ENCODE measurements around the gene KCNN3.

Gene KCNN3

GRCh38 chr1:154779551-154780189 lies 90.4 kb downstream of the KCNN3 start:
- H3K27ac ChIP-seq, result no peak overlapping the region
- no peak for TF ChIP-seq CTCF (IDR thresholded peaks at IDR 0.05)
- no peak for TF ChIP-seq ZFX (IDR thresholded peaks at IDR 0.05; ENCODE audit: borderline replicate concordance)

DNA sequence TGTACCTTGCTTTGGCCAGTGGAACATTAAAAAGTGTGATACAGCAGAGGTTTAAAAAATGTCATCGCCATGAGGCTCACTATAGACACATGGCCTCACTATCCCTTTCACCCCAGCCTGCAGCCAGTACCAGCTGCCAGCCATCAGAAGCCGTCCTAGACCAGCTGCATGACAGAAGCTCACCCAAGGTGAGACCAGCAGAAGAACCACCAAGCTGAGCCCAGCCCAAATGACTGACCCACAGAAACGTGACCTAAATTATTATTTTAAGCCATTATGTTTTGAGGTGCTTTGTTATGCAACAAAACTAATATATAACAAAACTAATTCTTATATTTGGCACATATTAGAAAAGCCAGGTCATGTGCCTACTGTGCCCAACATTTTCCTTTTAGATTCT lies 91.1 kb downstream of the KCNN3 start:
- H3K27ac ChIP-seq, result no peak overlapping the region
- TF ChIP-seq ZFX (IDR thresholded peaks at IDR 0.05; ENCODE audit: borderline replicate concordance), result no peak
- no peak for TF ChIP-seq CTCF (IDR thresholded peaks at IDR 0.05)

DNA sequence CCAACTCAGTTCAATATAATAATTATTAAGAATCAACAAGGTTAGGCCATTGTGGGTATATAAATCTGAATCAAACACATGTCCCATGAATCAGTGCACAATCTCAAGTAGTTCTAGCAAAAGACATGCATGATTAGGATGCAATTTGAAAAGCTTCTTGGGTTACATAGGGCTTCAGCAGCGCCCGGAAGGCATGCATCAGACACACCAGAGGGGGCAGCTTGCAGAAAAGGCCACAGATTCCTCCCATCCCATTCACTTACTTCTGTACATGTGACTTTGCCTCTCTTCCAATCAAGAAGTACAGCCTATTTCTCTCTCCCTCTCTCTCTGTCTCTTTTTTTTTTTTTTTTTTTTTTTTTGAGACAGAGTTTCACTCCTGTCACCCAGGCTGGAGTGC lies 91.8 kb downstream of the KCNN3 start:
- H3K27ac ChIP-seq, result no peak overlapping the region
- TF ChIP-seq ZFX (IDR thresholded peaks at IDR 0.05; ENCODE audit: borderline replicate concordance) (no peak), CTCF (IDR thresholded peaks at IDR 0.05) (no peak)

DNA sequence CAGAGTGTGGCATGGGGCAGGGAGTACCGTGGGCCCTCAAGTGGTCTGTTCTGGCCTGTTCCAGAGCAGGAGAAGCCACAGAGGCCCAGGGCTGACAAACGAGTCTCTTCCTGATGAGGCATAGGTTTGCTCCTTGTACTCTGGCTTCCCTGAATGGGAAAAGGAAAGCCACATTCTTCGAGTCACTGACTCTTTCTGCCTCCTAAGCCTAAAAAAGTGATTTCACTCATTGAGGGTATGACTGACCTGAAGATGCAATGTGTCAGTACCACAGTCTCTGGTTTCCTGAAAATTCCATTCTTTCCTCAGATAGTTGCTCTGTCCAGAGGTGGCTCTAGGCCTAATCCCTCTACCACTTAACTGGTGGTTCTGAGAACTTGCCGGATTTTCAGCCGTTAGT lies 92.3 kb downstream of the KCNN3 start:
- H3K27ac ChIP-seq, result no peak overlapping the region
- TF ChIP-seq ZFX (IDR thresholded peaks at IDR 0.05; ENCODE audit: borderline replicate concordance) (no peak), CTCF (IDR thresholded peaks at IDR 0.05) (no peak)

GRCh38 chr1:154777154-154777553 lies 92.9 kb downstream of the KCNN3 start:
- H3K27ac ChIP-seq, result no peak overlapping the region
- no peak for TF ChIP-seq ZFX (IDR thresholded peaks at IDR 0.05; ENCODE audit: borderline replicate concordance)
- TF ChIP-seq CTCF (IDR thresholded peaks at IDR 0.05), result no peak

DNA sequence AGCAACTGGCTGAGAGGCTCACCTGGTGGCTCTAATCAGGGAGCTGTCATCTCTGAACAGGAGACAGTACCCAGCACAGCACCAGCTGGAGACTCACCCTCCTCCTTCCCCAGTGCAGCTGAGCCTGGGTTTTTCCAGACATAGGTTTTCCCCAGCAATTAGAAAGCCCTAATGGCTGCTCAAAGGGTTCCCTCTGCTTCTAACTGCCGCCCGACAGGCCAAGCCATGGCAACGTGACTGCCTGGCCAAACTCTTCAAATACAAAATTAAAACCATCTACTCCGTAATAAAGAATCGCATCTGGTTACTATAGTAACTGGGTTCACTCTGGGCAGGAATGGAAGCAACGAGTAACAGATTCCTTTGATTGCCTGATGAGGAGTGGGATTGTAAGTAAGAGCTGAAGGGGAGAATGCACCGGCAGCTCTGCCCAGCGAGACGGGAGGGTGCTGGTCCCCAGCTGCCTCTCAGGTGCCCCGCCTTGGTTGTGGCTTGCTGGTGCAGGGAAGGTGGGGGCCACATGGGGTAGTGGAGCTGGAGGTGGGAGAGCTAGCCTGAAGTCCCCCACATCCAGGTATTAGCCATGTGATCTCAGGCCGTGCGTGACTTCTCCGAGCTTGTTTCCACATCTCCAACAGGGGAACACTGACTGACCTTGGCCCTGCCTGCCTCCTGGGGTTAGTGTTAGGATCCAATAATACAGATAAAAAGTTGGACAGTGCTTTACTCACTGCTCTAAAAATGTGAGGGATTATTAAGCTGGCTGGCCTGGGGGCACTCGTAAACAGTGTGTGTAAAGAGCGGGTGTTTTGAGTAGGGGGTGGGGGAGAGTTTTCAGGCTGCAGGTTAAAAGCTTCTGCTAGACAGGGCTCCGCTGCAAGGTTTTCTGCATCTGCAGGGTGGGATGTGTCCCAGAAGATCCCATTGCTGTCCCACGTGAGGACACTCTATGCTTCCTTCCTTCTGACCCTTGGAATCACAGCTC lies 94.2 kb downstream of the KCNN3 start:
- TF ChIP-seq ZFX (IDR thresholded peaks at IDR 0.05; ENCODE audit: borderline replicate concordance) (no peak), CTCF (IDR thresholded peaks at IDR 0.05) (no peak)
- H3K27ac ChIP-seq, result no peak overlapping the region
